Left lung (tissue), 10 donors: ENCODE results near the gene PEPD. TPM values are rescaled to one million over a fixed set of nuclear protein-coding genes. Genes with fewer than 3 reads are reported as not detected.
A peak's percentile ranks its signal among the peaks of the same experiment; 100 is the strongest.

Experiments used
- ATAC-seq: fragments of 200-7000 bp; cut with Tn5 transposase; one replicate; pipeline ENCODE4 v1.9.1; 2020; ENCODE audit warnings: moderate library complexity
- DNase-seq, 4 donors: peaks; one replicate each; pipeline ENCODE4 v3.0.0-alpha.2; 2013 to 2020
- H3K27ac ChIP-seq, 2 donors: fragments of 200-600 bp; sonication (generic) in 1 of 2; one replicate each; pipeline versions ENCODE4 v1.5.0 to v1.8.0; 2020 to 2021
- H3K27me3 ChIP-seq, 2 donors: fragments of 200-600 bp; sonication (generic) in 1 of 2; one replicate each; pipeline versions ENCODE4 v1.5.0 to v1.8.0; 2020 to 2021
- H3K36me3 ChIP-seq, 2 donors: fragments of 200-600 bp; sonication (generic) in 1 of 2; one replicate each; pipeline versions ENCODE4 v1.5.0 to v1.8.0; 2020 to 2021
- H3K4me1 ChIP-seq, 2 donors: fragments of 200-600 bp; one replicate each; pipeline ENCODE4 v1.8.0; 2021
- H3K4me3 ChIP-seq, 2 donors: fragments of 200-600 bp; sonication (generic) in 1 of 2; one replicate each; pipeline versions ENCODE4 v1.5.0 to v1.8.0; 2020 to 2021; ENCODE audit warnings: mild to moderate bottlenecking in 1 of 2
- H3K9me3 ChIP-seq, 2 donors: fragments of 200-600 bp; sonication (generic) in 1 of 2; one replicate each; pipeline versions ENCODE4 v1.5.0 to v1.8.0; 2020 to 2021
- CTCF ChIP-seq, 2 donors: fragments of 200-600 bp; sonication (generic) in 1 of 2; IDR thresholded peaks; one replicate each; pipeline versions ENCODE4 v1.5.0 to v1.8.0; 2021; ENCODE audit warnings: antibody characterized with exemption in 2 of 2
- intact Hi-C, 2 donors: fragments of 100-400 bp; cut with DNase I; formaldehyde crosslinking; loops; one replicate each; pipeline versions ENCODE4 v1.11.2 to v1.14.2; 2022
- polyA plus RNA-seq, 6 donors: library from polyadenylated mRNA; unstranded; fragments of 120-200 nt; gene quantifications; one replicate each; pipeline ENCODE4 v1.2.1, GENCODE V29; 2013; ENCODE audit not compliant: insufficient read length in 6 of 6
- total RNA-seq, 2 donors: library from RNA; stranded (reverse); fragmentation: NEBNext Ultra II Directional; extraction: Animal tissue kit (Norgen Biotek cat#: 25700); gene quantifications; one replicate each; pipeline ENCODE4 v1.2.1, GENCODE V29; 2021
- donor health status: DM: no; HTN: yes; CAD: no.
- donor health status: DM: no; HTN: no; CAD: no.

The PEPD gene
- total and polyA plus RNA-seq, 8 donors: 41.2 to 90.1 (median 46.2) TPM

DNA sequence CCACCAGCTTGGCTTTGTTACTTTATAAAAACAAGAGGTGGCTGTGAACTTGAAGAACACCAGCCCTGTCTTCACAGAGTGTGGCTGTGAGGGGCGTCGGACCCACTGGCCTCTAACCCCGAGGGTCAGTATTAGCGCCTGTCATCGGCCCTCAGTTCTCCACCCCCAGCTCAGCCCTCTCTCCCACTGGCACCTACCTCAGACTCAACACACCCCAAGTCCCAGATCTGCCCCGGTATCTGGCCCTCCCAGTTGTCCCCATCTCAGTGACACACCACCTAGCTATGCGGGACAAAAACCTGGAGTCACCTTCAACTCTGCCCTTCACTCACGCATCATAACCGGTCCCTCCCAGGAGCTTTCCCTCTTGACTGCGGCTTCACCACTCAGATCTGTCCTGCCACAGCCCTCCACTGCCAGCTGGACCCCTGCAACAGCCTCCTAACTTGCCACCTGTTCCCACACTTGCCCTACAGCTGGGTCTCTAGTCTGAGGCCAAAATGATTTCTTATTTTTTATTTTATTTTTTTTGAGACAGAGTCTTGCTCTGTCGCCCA, 45.4 kb downstream of the PEPD start:
- no peak overlapping the region for H3K27ac ChIP-seq
- H3K9me3 ChIP-seq: peaks cover 0 to 6% of the 10 kb centered on the region in 2 donors
- H3K27me3 ChIP-seq: no peaks in the 10 kb centered on the region
- ATAC-seq: no peak
- peak in 1 of 4 donors; percentile 53 for DNase-seq
- no peak for TF ChIP-seq CTCF (IDR thresholded peaks at IDR 0.05)
- intact Hi-C loops: no loop called here
- H3K4me1 ChIP-seq: no peaks in the 10 kb centered on the region
- no peak overlapping the region for H3K4me3 ChIP-seq
- H3K36me3 ChIP-seq: peaks cover 0 to 40% of the 10 kb centered on the region in 2 donors

DNA sequence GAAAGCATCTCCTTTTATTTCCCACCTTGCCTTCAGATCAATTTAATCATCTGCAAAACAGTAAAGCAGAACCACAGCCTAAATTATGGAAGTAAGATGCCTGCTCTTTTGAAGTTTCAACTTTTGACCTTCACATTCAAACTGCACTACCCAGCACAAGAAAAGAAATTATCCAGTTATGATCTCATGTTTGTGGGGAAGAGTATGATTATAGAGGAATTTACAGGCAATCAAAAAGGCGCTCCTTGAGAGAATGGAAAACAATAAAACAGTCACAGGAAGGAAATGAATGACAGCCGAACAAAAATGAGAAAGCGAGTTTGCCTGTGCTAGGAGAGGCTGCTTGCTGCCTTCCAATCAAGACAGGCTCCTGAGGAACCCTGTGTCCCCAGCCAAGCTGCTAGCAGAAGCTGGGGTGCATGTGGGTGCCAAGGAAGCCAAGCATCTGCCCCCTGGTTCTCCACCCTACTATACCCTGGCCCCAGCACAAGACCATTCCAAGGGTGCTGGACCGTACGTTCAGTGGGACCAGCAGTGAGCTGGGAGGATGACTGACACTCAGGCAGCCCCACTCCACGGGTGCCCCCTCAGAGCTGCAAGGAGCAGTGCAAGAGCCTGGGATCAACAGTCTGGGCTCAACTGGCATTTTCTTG, 47.8 kb downstream of the PEPD start:
- no peak for ATAC-seq
- intact Hi-C loops: no loop called here
- TF ChIP-seq CTCF (IDR thresholded peaks at IDR 0.05): no peak

GRCh38 chr19:33472691-33473652, 48.6 kb downstream of the PEPD start:
- H3K36me3 ChIP-seq: peaks cover 0 to 24% of the 10 kb centered on the region in 2 donors
- no peak overlapping the region for H3K4me3 ChIP-seq
- DNase-seq: peak in 1 of 4 donors; percentile 49
- no peak for ATAC-seq
- H3K9me3 ChIP-seq: no peaks in the 10 kb centered on the region
- TF ChIP-seq CTCF (IDR thresholded peaks at IDR 0.05): no peak
- H3K27ac ChIP-seq: no peak overlapping the region
- intact Hi-C loops: no loop called here
- no peaks in the 10 kb centered on the region for H3K4me1 ChIP-seq
- H3K27me3 ChIP-seq: no peaks in the 10 kb centered on the region

More for the DNA sequence above, 47.8 kb downstream of the PEPD start:
- DNase-seq: peak in 1 of 4 donors; percentile 17
- Histone ChIP-seq H3K9me3 (no peaks in the 10 kb centered on the region), H3K4me3 (no peak overlapping the region), H3K4me1 (no peaks in the 10 kb centered on the region), H3K27ac (no peak overlapping the region), H3K27me3 (no peaks in the 10 kb centered on the region), H3K36me3 (peaks cover 0 to 29% of the 10 kb centered on the region in 2 donors)

DNA sequence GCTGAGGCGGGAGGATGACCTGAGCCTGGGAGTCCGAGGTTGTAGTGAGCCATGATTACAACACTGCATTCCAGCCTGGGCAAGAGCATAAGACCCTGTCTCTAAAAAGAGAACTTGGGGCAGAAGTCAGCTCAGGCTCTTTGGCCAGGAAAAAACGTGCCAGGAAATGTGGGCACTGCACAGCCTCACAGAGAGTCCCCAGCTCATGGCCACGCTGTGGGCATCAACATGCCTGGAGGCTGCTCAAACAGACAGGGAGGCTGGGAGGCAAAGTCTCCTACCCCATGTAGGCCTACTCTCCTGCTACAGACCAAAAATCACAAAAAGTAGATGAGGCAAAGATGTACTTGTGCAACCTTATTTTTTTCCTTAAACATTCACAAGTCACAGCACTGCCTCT, 49.4 kb downstream of the PEPD start:
- ATAC-seq (no peak), DNase-seq (peak in 1 of 4 donors; percentile 5)
- intact Hi-C loops: no loop called here
- Histone ChIP-seq H3K9me3 (no peaks in the 10 kb centered on the region), H3K36me3 (peaks cover 0 to 16% of the 10 kb centered on the region in 2 donors), H3K27me3 (no peaks in the 10 kb centered on the region), H3K27ac (no peak overlapping the region), H3K4me1 (no peaks in the 10 kb centered on the region), H3K4me3 (no peak overlapping the region)
- no peak for TF ChIP-seq CTCF (IDR thresholded peaks at IDR 0.05)
